Stimulated activated CD4-positive, alpha-beta T cell treated with anti-CD3 and anti-CD28 coated beads, Interleukin-4, amount 100 ng/mL, for 4 hours (primary cell): ENCODE measurements around the gene TTF1.
"Not testable (repeated sequence)": the region's sequence is repeated elsewhere in the genome, so short reads cannot be mapped to it uniquely, and the experiment has no call there.

Source experiments
- DNase-seq, 2 experiments: peaks; one replicate each; pipeline ENCODE4 v3.0.0-alpha.2; 2020

TTF1 gene

DNA sequence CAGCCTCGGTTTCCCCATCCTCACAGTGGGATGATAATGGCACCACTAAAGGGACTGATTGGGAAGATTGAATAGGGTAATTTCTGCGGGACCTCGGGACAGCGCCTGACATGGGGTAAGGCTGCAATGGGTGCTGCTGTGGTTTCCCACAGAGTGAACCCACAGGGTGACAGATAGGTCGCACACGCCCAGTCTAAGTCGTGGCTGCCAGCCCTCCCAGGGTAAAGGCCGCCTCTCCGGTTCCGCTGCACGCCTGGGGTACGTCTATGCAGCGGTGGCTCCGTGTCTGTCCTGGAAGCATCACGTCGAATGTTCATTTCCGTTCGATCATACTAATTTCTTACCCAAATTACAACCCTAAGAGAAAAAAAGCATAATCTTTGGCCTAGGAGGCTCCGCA is 4.0 kb upstream of the TTF1 start:
- peak in 1 of 2 experiments; percentile 10 for DNase-seq

DNA sequence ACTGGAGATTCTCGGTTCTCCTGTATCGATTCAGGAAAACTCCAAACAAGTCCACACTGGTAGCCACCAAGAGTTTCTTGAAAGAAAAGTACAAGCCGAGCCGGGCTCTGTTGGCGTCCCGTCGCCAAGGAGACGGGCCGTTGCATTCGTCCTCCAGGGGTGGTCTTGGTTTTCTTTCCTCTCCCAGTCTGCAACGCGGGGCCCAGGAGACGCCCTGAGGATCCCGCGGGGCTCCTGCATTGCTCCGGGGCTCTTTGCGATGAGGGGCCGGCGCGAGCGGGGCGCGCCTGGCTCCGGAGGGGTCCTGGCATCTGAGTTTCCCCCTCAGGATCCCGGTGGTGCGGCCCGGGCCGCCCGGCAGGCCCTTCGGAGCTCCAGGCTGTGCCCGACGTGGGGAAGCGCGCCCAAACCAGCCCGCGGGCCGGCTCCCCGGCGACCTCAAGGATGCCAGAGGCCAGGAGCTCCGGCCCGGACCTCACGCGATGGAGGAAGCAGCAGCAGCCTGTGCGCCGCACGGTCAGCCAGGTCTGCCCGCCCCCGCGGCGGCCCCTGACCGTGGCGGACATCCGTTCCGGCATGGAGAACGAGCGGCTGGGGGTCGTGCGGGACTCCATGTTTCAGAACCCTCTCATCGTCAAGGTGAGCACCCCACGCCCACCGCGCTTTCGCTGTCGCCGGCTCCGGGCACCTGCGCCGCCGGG is 3.3 kb upstream of the TTF1 start, which contains the start of gene CFAP77:
CFAP77 (plus strand) TSS at position 384 of the 701 bp plus-strand sequence; CDS start at position 445, 61 bp downstream.
- DNase-seq: peak in 1 of 2 experiments; percentile 35

DNA sequence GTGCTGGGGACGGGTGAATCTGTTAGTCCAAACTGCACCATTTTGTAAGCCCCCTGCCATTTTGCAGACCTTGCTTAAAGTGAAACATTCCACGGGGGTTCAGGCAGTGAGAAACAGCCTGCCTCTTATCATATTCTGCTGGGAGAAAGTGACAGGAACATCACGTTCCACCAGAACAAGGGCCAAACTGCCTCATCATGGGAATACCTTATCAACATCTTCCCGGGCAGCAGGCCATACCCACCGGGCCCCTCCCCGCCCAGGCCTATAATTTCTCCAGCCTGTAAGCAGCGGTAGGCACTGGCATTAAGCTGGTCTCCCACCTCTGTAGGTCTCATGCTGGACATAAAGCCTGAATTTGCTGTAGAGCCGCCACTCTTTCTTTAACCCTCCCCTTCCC is 1.9 kb upstream of the TTF1 start:
- DNase-seq: no peak

GRCh38 chr9:132407196-132407595 is 556 bp upstream of the TTF1 start:
- no peak for DNase-seq

DNA sequence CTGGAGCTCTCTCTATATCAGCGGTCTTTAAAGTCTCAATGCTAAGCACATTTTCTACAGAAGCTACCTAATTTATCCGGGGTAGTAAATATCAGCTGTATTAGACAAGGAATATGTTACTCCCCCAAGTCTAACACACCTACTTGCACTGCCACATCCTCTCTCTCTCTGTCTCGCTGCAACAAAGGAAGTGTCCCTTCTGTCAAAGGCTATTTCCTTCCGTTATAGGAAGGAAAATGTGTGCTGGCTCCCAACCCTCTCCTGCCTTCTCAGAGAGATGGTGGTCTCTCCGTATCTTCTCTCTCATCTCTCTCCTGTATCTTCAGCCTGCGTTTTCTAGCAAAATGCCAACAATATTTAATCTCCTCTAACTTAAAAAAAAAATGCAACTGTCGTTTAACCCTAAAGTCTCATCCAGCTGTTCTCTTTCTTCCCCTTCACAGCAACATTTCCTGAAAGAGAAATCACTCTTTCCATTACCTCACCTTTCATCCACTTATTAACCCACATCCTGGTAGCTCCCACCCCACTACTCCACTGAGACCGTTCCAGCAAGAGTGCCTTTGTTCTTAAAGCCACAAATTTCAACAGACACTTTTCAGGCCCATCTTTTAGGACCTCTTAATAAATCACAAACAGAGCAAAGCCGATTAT is 2.3 kb downstream of the TTF1 start:
- peak in 1 of 2 experiments; percentile 31 for DNase-seq

DNA sequence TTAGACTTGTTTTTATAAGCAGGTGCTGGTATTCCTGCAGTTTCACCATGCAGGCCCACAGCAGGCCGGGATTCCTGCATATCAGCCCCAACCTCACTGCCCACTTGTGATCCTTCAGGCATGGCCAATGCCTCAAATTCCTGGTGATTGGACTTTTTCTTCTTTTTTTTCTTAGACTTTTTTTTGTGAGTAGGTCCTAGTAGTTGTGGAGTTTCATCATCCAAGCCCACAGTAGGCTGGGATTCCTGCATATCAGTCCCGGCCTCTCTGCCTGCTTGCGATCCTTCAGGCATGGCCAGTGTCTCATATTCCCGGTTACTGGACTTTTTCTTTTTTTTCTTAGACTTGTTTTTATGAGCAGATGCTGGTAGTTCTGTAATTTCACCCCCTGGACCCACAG is 4.8 kb downstream of the TTF1 start:
- DNase-seq: no peak

GRCh38 chr9:132395560-132395959 is 11.1 kb downstream of the TTF1 start:
- no peak for DNase-seq

- DNase-seq: no peak
Measured at GRCh38 chr9:132391449-132391848, 15.2 kb downstream of the TTF1 start.

DNA sequence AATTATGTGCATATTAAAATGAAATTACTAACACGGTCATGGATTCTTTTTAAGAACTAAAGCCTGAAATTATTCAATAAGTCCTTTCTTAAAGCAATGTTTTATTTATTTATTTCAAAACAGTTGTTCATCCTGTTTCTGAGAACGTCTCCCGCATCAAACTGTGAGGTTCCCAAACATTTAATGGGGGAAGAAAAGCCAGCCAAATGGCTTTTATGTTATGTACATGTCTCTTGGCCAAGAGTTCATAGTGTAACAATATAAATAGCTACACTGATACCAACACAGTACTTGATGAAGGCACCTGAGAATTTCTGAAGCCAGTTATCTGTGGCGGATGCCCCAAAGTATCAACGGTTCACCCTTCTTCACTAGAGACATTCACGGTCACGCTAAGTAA is 15.7 kb downstream of the TTF1 start:
- no peak for DNase-seq

- DNase-seq: no peak
Measured at GRCh38 chr9:132387133-132387532, 19.5 kb downstream of the TTF1 start.

GRCh38 chr9:132384376-132384775 is 22.3 kb downstream of the TTF1 start:
- no peak for DNase-seq

GRCh38 chr9:132383462-132383883 is 23.2 kb downstream of the TTF1 start:
- no peak for DNase-seq

DNA sequence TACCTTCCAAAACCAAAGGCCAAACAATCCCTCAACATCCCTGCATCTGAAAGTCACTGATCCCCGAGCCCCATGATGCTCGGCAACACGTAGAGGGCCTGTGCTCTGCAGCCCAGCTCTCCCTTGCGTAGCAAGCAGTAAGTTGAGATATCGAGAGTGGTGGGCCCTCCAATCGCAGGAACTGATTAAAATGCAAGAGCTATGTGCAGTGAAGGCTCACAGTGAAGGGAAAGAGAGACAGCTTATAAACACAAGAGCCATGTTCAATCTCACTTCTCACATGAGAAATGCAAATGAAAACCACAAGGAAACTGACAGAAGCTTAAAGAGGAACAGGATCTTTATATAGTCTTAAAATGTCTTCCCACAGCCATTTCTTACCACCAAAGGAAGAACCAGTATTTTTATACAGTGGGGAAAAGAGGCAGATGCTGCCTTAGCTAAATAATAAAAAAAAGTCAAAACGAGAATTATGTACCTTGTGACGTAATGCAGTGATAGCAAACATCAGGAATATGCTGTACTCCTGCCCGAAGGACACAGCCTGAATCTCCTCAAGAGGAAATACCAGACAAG is 24.6 kb downstream of the TTF1 start:
- DNase-seq: no peak

GRCh38 chr9:132378416-132378815 is 28.2 kb downstream of the TTF1 start:
- not testable (repeated sequence) for DNase-seq

- not testable (repeated sequence) for DNase-seq
Measured at GRCh38 chr9:132377769-132378168, 28.9 kb downstream of the TTF1 start.

DNA sequence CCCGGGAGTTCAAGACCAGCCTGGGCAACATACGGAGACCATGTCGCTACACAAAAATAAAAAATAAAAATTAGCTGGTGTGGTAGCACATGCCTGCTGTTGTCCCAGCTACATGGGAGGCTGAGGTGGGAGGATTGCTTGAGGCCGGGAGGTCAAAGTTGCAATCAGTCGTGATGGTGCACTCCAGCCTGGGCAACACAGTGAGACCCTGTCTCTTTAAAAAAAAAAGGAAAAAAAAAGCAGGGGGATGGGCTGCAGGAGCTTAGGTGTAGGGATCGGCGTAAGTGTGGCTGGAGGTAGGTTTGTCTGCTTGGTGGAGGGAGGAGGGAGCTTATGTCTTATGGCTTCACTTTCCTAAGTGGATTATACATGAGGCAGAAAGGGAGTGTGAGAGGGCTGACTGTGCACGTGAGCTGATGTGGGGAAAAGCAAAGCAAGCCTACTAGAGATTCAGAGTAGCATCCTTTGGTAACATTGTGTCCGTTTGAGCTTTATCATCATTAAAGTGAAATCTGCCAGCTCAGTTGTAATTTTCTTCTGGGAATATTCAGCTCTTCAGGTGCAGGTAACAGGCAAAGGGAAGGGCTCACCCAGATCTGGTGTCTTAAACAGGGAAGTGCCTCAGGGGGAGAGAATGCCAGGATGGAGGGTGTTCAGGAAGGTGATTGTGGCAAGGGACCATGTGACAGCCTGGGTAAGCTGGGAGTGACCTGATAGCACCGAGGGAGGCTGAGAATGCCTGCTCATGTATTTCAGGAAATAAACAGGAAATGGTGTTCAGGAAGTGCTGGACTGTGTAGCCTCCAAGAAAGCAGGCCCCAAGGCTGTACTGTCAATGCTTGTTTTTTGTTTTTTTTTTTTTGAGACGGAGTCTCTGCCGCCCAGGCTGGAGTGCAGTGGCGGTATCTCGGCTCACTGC is 34.2 kb downstream of the TTF1 start:
- no peak for DNase-seq

DNA sequence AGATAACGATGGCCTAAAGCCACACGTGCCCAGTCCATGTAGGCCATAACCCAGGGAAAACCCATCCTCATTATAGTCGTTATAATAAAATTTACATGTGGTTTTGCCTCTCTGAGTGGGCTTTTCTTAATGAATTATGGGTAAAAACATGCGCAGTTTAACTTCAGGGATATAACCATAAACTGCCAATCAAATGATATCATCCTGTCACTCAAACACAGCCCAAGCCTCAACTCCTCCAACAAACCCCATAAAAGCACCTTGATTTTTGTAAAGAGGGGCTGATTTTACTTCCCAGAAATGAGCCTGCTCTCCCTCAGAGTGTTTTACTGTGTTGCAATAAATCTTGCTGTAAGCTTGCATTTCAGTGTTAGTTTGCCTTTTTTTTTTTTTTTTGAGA is 36.0 kb downstream of the TTF1 start:
- no peak for DNase-seq

- no peak for DNase-seq
Measured at GRCh38 chr9:132369421-132369820, 37.2 kb downstream of the TTF1 start.

- no peak for DNase-seq
Measured at GRCh38 chr9:132367613-132368313, 38.9 kb downstream of the TTF1 start.

DNA sequence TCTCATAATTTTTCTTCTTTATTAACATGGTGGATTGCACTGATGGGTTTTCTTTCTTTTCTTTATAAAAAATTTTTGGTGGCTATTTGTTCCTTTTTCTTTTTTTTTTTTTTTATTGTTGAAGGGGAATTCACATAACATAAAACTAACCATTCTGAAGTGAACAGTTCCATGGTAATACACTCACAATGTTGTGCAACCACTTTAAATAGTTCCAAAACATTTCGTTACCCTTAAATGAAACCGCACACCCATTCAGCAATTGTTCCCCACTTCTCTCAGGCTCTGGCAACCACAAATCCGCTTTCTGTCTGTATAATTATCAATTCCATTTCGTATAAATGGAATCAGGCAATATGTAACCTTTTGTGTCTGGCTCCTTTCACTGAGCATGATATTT is 40.2 kb downstream of the TTF1 start:
- DNase-seq: no peak

DNA sequence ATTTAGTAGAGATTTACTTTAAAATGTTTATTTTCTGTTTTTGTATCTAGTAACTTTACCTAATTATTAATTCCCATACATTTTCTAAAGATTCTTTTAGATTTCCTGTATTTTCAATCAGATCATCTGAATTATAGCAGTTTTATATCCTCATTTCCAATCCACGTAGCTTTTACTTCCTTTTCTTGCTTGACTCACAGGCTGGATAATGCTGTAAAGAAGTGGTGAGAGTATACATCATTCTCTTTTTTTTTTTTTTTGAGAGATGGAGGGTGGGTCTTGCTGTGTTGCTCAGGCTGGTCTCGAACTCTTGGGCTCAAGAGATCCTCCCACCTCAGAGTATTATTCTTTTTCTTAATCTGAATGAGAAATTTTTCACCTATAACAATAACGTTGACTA is 40.7 kb downstream of the TTF1 start:
- no peak for DNase-seq

GRCh38 chr9:132364068-132364467 is 42.6 kb downstream of the TTF1 start:
- DNase-seq: no peak
